ENCODE measurements around the gene SYCE1L. TPM values are rescaled to one million over a fixed set of nuclear protein-coding genes. Genes with fewer than 3 reads are reported as not detected.
"Not testable (repeated sequence)": the region's sequence is repeated elsewhere in the genome, so short reads cannot be mapped to it uniquely, and the experiment has no call there.

SYCE1L gene
- total RNA-seq, 4 donors from 2014 or later, result 0.85 to 2.3 TPM; not detected in 2

DNA sequence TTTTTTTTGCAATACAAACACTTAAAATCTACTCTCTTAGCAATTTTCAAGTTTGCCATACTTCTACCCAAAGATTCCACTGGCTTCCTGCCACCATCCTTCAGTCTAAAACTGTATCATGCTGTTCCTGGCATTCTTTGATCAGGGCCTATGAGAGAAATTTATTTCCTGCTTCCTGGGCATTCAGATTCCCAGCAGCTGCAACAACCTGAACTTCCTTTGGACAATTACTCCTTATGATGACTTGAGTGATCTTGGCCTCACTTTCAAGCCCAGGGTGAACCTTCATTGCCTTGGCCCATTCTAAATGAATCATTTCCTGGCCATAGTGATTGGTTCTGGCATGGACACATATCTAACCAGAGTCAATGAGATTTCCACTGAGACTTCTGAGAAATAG, 26.3 kb upstream of the SYCE1L start:
- H3K9me3 ChIP-seq, result no peaks in the 10 kb centered on the region
- H3K4me1 ChIP-seq, result no peaks in the 10 kb centered on the region
- no peak overlapping the region for H3K4me3 ChIP-seq
- H3K36me3 ChIP-seq, result no peaks in the 10 kb centered on the region
- H3K27me3 ChIP-seq, result peaks cover 8% of the 10 kb centered on the region
- TF ChIP-seq POLR2AphosphoS5 (IDR thresholded peaks at IDR 0.05) (no peak), POLR2A (IDR thresholded peaks at IDR 0.05) (no peak), EP300 (IDR thresholded peaks at IDR 0.05) (no peak)
- TF ChIP-seq, protein P1, sequence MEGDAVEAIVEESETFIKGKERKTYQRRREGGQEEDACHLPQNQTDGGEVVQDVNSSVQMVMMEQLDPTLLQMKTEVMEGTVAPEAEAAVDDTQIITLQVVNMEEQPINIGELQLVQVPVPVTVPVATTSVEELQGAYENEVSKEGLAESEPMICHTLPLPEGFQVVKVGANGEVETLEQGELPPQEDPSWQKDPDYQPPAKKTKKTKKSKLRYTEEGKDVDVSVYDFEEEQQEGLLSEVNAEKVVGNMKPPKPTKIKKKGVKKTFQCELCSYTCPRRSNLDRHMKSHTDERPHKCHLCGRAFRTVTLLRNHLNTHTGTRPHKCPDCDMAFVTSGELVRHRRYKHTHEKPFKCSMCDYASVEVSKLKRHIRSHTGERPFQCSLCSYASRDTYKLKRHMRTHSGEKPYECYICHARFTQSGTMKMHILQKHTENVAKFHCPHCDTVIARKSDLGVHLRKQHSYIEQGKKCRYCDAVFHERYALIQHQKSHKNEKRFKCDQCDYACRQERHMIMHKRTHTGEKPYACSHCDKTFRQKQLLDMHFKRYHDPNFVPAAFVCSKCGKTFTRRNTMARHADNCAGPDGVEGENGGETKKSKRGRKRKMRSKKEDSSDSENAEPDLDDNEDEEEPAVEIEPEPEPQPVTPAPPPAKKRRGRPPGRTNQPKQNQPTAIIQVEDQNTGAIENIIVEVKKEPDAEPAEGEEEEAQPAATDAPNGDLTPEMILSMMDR (IDR thresholded peaks at IDR 0.05), result no peak
- no peak overlapping the region for H3K27ac ChIP-seq
- no peak for DNase-seq (ENCODE audit: low spot score in 2 of 2)

DNA sequence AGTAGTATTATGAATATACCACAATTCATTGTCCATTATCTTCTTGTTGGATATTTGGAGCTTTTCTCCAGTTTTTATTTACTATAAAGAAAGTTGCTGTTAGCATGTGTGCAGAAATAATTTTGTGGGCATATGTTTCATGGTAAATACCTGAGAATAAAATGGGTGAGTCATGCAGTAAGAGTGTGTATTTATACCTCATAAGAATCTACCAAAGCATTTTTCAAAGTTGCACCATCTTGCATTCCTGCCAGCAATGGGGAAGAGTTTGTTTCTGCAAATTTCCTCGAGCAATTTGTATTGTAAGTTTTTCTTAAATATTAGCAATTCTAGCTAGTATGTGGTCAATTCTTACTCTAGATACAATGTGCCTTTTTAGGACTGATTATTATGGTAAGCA, 16.1 kb upstream of the SYCE1L start:
- no peak overlapping the region for H3K4me3 ChIP-seq
- H3K9me3 ChIP-seq, result no peaks in the 10 kb centered on the region
- TF ChIP-seq, protein P1 (IDR thresholded peaks at IDR 0.05), result no peak
- TF ChIP-seq EP300 (IDR thresholded peaks at IDR 0.05) (no peak), POLR2A (IDR thresholded peaks at IDR 0.05) (no peak), POLR2AphosphoS5 (IDR thresholded peaks at IDR 0.05) (no peak)
- H3K27me3 ChIP-seq, result no peaks in the 10 kb centered on the region
- no peak for DNase-seq (ENCODE audit: low spot score in 2 of 2)
- 51% methylated on average over 1 of the region's 1 CpG for WGBS
- no peaks in the 10 kb centered on the region for H3K4me1 ChIP-seq
- no peak overlapping the region for H3K27ac ChIP-seq
- no peaks in the 10 kb centered on the region for H3K36me3 ChIP-seq

DNA sequence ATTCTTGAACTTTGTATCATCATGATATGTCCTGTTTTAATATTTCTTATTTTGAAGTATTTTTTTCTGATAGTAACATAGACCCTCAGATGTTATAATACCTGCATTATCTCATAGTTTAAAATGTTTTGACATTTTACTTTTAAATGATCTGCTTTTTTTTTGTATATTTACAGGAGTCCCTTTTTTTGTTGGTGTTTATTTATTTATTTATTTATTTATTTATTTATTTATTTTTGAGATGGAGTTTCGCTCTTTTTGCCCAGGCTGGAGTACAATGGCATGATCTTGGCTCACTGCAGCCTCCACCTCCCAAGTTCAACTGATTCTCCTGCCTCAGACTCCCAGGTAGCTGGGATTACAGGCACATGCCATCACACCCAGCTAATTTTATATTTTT, 12.9 kb upstream of the SYCE1L start:
- H3K27me3 ChIP-seq; H3K9me3 ChIP-seq; H3K36me3 ChIP-seq; H3K4me1 ChIP-seq; H3K27ac ChIP-seq; H3K4me3 ChIP-seq; DNase-seq (ENCODE audit: low spot score in 2 of 2): not testable (repeated sequence)
- WGBS, result 69% methylated on average over 1 of the region's 1 CpG

DNA sequence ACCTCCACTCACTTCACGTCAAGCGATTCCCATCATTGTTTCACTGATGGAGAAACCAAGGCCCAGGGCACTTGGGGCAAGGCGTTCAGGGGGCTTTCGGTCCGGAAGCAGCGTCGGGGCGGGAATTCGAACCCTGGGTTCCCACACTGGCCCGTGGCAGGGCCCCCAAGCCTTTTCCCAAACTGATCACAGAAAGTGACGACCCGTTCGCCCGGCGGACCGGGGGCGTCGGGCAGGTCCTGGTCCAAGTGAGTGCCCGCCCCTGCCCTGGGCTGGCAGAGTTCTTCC, 9.1 kb upstream of the SYCE1L start:
- Histone ChIP-seq H3K36me3 (peaks cover 19% of the 10 kb centered on the region), H3K27me3 (no peaks in the 10 kb centered on the region), H3K27ac (peak overlapping the region; percentile 98), H3K4me3 (peak overlapping the region; percentile 74), H3K9me3 (no peaks in the 10 kb centered on the region), H3K4me1 (peaks cover 23% of the 10 kb centered on the region)
- TF ChIP-seq POLR2AphosphoS5 (IDR thresholded peaks at IDR 0.05) (no peak), EP300 (IDR thresholded peaks at IDR 0.05) (no peak), POLR2A (IDR thresholded peaks at IDR 0.05) (no peak)
- TF ChIP-seq, protein P1 (IDR thresholded peaks at IDR 0.05), result no peak
- no peak for DNase-seq (ENCODE audit: low spot score in 2 of 2)
- 1% methylated on average over 16 of the region's 19 CpGs for WGBS

DNA sequence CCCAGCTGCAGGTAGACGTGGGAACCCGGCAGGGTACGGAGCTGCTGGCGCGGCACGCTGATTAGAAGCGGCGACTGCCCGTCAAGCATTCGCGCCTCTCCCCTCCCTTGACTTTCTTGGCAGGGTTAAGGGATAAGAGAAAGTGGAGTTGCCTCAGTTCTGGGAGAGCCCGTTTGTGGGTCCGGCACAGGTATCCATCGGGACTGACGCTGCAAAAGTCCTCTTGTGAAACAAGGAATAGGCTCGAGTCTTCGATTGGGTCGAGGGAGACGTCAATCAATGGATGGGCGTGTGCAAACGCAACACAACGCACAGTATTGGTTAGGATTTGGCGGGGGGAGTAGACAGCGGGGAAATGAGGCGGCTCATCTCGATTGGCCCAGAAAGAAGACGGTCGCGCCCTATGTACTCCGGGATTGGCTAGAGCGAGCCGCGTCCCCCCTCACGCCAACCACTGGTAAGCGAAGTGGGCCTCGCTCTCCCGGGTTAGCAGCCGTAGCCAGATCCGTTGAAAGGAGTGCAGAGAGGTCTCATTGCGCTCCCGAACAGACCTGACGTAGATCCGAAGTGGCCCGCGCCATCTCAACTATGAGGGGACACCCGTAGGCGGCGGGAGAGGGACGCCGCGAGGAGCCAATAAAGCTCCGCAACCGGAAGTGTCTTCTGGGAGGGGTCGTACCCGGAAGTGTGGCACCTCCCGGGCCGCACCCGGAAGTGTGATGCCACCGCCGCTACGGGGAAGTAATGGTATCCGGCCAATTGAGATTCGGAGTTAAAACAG, 8.5 kb upstream of the SYCE1L start, which contains the start of gene MON1B:
TSS of gene MON1B (plus strand) at position 713 of the 781 bp plus-strand sequence. CDS start 296 bp downstream, outside the sequence.
- H3K27me3 ChIP-seq, result no peaks in the 10 kb centered on the region
- no peaks in the 10 kb centered on the region for H3K9me3 ChIP-seq
- H3K27ac ChIP-seq, result peak within 1 kb of the TSS; percentile 98
- DNase-seq (ENCODE audit: low spot score in 2 of 2), result peak; percentile 98 to 99
- WGBS, result under 1% methylated on average over 47 of the region's 63 CpGs
- H3K36me3 ChIP-seq, result peaks cover 24% of the 10 kb centered on the region
- peak within 1 kb of the TSS; percentile 74 for H3K4me3 ChIP-seq
- TF ChIP-seq EP300 (IDR thresholded peaks at IDR 0.05) (no peak), POLR2A (IDR thresholded peaks at IDR 0.05) (peak in 1 of 2 donors; percentile 45), POLR2AphosphoS5 (IDR thresholded peaks at IDR 0.05) (peak in 2 of 3 donors; percentile 82 to 86)
- TF ChIP-seq, protein P1 (IDR thresholded peaks at IDR 0.05), result no peak
- H3K4me1 ChIP-seq, result peaks cover 23% of the 10 kb centered on the region
